HL-60/S4 treated with retinoic acid at 250 ng/mL for 4 days and 3 days (cell line): ENCODE data around the gene KISS1.

Source experiments
- in situ Hi-C: fragments of 300-500 bp; cut with MboI; formaldehyde crosslinking; loops from 2 replicates; pipeline ENCODE4 v1.7.0; 2022; ENCODE audit warnings: low sequenced_read_pairs

KISS1 gene

GRCh38 chr1:204219971-204220616 is 23.8 kb upstream of the KISS1 start:
- in situ Hi-C loops: no loop called here

GRCh38 chr1:204218552-204218951 is 22.3 kb upstream of the KISS1 start:
- in situ Hi-C loops: no loop called here

- in situ Hi-C loops: no loop called here
These were observed 21.3 kb upstream of the KISS1 start for GRCh38 chr1:204217648-204218000.

GRCh38 chr1:204216880-204217647 is 20.8 kb upstream of the KISS1 start:
- in situ Hi-C loops: no loop called here

GRCh38 chr1:204216236-204216635 is 19.9 kb upstream of the KISS1 start:
- in situ Hi-C loops: no loop called here

- in situ Hi-C loops: no loop called here
These were observed 17.7 kb upstream of the KISS1 start, which contains the start of gene GOLT1A for GRCh38 chr1:204213668-204214662. Gene GOLT1A, minus strand, starts transcription at chr1:204213988. Its CDS starts 82 bp downstream, at chr1:204213906.

- in situ Hi-C loops: no loop called here
These were observed 16.4 kb upstream of the KISS1 start for GRCh38 chr1:204212715-204213114.

GRCh38 chr1:204211046-204211445 is 14.8 kb upstream of the KISS1 start:
- in situ Hi-C loops: no loop called here

GRCh38 chr1:204207136-204207616 is 10.9 kb upstream of the KISS1 start:
- in situ Hi-C loops: no loop called here

- in situ Hi-C loops: no loop called here
These were observed 9.8 kb upstream of the KISS1 start for GRCh38 chr1:204206121-204206520.

- in situ Hi-C loops: no loop called here
These were observed 9.2 kb upstream of the KISS1 start for GRCh38 chr1:204205486-204205885.

- in situ Hi-C loops: no loop called here
These were observed 8.7 kb upstream of the KISS1 start for GRCh38 chr1:204204944-204205343.

- in situ Hi-C loops: no loop called here
These were observed 7.0 kb upstream of the KISS1 start for GRCh38 chr1:204203206-204203767.

- in situ Hi-C loops: no loop called here
These were observed 6.2 kb upstream of the KISS1 start for GRCh38 chr1:204202481-204202880.

- in situ Hi-C loops: no loop called here
These were observed 5.2 kb upstream of the KISS1 start for GRCh38 chr1:204201348-204202040.

GRCh38 chr1:204199579-204199978 is 3.3 kb upstream of the KISS1 start:
- in situ Hi-C loops: no loop called here

- in situ Hi-C loops: no loop called here
These were observed 2.4 kb upstream of the KISS1 start for GRCh38 chr1:204198348-204199340.

- in situ Hi-C loops: no loop called here
These were observed 777 bp upstream of the KISS1 start for GRCh38 chr1:204197068-204197467.

- in situ Hi-C loops: no loop called here
These were observed 1.5 kb downstream of the KISS1 start for GRCh38 chr1:204194771-204195170.
